NCI-H2227 treated with DMSO at 0.1 percent for 48 hours (cell line): ENCODE measurements around the gene ZNF723.
"Not testable (repeated sequence)": the region's sequence is repeated elsewhere in the genome, so short reads cannot be mapped to it uniquely, and the experiment has no call there.

Experiments used
- DNase-seq: peaks from one replicate; lab custom pipeline; 2025; lab: John Stamatoyannopoulos, UW

Gene ZNF723

DNA sequence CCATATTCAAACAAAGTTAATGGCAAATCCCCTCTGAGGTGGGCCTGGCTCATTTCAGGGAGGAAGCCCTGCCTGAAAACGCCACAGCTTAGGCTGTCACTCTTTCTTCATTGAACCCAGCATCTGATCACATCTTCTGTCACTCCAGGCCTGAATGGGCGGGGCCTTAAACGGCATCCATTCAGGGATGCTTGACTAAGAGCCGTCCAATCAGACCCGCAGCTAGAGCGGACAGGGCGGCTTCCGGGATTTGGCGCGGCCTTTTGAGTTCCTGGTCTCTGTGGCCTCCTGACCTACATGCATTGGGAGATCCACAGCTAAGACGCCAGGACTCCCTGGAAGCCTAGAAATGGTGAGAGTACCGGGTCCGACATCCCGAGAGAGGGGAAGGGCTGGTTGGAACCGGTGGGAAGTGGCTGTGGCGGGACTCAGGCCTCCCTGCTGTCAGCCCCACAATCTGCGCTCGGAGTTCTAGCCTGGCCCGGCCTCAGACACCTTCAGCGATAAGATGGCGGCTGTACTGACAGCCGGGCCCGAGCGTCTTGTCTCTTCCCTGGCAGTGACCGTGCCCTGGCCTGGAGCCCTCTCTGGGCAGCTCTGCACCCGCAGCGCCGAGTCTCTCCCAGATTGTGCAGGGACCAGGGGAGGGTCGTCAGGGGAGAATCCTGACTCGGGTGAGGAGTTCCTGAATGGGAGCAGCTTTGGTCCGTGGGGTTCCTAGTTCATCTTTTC is at the start of gene ZNF723:
ZNF723 (plus strand) TSS at position 261 of the 732 bp plus-strand sequence; CDS start at position 350, 89 bp downstream.
- DNase-seq: no peak

DNA sequence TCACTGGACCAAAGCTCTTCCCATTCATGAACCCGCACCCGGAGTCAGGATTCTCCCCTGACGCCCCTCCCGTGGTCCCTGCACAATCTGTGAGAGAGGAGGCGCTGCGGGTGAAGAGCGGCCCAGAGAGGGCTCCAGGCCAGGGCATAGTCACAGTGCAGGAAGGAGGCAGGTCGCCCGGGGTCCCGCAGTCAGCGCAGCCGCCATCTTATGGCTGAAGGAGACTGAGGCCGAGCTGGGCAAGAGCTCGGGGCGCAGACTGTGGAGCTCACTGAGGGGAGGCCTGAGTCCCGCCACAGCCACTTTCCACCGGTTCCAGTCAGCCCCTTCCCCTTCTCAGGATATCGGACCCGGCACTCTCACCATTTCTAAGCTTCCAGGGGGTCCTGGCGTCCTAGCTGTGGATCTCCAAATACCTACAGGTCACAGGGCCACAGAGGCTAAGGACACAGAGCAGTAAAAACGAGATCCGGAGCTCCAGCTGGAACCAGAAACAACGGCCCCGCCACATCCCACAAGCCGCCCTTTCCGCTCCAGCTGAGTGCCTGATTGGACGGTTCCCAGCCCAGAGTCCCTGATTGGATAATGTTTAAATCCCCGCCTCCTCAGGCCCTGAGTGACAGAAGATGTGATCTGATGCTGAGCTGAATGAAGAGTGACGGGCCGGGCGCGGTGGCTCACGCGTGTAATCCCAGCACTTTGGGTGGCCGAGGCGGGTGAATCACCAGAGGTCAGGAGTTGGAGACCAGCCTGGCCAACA is 48.3 kb upstream of the ZNF723 start, which contains the start of gene ZNF99:
ZNF99 (minus strand) TSS at position 501 of the 760 bp plus-strand sequence; CDS start at position 366, 135 bp downstream.
- peak; percentile 13 for DNase-seq

DNA sequence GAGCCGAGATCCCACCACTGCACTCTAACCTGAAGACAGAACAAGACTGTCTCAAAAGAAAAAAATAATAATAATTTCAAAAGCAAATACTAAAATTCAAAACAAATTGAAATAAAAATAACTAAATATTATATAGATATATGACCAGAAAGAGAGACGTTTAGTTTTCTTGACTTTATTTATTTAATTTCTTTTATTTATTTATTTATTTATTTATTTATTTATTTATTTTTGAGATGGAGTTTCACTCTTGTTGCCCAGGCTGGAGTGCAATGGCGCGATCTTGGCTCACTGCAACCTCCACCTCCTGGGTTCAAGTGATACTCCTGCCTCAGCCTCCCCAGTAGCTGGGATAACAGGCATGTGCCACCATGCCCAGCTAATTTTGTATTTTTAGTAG is 39.2 kb upstream of the ZNF723 start:
- DNase-seq: not testable (repeated sequence)

DNA sequence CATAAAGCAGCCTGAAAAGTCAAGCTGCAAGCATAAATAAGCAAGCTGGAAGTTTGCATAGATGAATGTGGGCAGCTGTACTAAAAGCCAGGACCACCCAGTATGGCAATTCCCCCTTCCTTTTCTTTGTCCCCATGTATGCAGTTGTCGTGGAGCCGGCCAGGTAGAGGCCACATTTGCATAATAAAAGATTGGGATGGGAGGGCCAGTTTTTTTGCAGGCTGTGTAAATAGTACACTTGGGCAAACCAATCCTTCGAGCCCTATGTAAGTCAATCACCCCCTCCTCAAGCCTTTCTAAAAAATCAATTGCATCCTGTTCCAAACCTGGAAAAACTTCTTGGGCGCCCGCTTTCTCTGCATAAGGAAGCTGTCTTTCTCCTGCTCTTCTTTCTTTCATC is 35.1 kb upstream of the ZNF723 start:
- no peak for DNase-seq

DNA sequence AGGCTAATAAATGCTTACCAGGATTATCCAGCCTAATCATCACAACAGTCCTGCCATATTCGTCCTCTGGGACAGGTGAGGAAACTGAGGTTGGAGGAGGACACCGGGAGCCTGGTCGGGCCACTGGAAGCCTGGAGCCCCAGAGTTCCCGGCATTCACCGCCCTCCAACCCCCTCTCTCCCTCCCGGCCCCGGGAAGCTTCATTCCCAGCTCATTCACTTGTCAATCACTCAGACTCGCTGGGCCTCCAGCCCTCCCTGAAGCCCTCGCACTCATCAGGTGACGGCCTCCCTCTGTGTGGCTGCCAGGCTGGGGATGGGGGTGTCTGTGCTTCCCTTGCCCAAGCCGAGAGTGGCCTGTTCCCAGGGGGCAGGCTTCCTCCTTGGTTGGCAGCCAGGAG is 25.7 kb upstream of the ZNF723 start:
- DNase-seq: no peak

DNA sequence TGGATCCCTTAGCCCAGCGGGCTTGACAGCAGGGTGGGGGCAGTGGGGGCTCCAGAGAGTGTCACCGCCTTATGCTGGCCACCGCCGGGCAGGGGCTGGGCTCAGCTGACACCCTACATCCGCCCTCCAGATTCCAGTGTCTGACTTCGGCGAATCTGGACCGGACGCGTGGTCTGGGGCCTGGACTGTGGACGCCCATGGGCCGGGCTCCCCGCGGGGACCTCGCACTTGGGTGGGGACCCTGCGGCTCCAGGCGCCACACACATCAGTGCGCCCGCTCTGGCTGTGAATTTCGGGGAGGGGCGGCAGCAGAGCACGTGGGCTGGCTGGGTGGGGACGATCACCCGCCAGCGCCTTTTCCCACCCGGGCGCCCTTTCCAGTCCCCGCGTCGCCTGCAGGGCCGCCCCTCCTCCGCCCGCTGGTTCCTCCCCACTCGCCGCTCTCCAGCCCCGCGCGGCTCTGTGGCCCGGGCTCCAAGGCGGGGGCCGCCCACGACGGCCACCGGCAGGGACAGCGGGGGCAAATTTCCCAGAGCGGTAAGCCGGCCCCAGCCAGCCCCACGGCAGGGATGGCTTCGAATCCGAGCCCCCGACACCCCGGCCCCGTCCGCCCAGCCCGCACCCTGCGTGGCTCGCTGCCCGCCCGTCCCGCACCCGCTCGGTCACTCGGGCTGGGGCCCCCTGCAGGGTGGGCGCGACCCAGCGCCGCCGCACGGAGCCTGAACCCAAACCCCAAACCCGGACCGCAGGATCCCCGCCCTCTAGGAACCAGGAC is 24.8 kb upstream of the ZNF723 start:
- DNase-seq: no peak

DNA sequence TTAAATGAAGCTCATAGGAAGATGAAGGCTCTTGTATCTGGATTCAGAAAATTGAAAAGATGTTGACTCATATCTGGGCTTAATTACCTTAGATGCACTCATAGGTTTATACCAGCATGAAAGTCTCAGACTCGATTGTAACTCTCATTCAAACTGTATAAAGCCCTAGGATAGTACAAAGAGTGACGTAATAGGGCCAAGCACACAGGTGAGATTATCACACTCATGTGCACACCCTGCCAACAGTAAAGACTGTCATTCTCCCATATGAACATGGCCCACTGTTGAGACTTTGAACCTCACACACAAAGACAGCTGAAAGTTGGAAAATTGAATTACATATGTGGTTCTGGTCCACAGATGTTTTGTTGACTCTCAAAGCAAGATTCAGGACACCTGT is 18.0 kb upstream of the ZNF723 start:
- no peak for DNase-seq

DNA sequence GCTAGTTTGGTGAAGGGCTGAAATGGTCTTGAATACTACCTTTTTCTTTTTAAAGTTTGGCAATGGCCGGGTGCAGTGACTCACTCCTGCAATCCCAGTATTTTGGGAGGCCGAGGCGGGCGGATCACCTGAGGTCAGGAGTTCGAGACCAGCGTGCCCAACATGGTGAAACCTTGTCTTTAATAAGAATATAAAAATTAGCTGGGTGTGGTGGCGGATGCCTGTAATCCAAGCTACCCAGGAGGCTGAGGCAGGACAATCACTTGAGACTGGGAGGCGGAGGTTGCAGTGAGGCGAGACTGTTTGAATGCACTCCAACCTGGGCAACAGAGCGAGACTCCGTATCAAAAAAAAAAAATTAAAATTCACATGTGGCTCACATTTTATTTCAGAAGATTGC is 880 bp upstream of the ZNF723 start:
- no peak for DNase-seq

DNA sequence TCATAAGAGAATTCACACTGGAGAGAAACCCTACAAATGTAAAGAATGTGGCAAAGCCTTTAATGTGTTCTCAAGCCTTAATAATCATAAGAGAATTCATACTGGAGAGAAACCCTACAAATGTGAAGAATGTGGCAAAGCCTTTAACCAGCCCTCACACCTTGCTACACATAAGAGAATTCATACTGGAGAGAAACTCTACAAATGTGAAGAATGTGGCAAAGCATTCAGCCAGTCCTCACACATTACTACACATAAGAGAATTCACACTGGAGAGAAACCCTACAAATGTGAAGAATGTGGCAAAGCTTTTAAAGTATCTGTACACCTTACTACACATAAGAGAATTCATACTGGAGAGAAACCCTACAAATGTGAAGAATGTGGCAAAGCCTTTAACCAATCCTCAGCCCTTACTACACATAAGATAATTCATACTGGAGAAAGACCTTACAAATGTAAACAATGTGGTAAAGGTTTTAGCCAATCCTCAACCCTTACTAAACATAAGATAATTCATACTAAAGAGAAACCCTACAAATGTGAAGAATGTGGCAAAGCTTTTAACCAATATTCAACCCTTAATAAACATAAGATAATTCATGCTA is 25.7 kb downstream of the ZNF723 start:
- not testable (repeated sequence) for DNase-seq

DNA sequence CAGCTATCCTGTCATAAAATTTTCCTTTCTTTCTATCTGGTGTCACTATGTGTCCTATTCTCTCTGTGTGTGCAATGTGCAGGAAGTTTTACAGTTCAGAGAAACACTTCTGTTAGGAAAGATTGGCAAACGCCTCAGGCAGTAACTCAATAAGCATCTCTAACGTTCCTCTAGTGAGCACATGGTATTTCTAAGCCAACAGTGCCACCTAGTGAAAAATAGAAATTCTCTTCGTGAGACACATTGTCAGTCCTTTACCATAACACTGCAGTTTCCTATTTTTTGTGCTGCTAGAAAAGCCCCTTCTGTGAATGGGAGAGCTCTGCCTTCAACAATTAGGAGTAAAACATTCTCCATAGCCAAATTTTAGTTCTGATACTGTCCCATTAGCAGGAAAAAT is 50.7 kb downstream of the ZNF723 start:
- no peak for DNase-seq

DNA sequence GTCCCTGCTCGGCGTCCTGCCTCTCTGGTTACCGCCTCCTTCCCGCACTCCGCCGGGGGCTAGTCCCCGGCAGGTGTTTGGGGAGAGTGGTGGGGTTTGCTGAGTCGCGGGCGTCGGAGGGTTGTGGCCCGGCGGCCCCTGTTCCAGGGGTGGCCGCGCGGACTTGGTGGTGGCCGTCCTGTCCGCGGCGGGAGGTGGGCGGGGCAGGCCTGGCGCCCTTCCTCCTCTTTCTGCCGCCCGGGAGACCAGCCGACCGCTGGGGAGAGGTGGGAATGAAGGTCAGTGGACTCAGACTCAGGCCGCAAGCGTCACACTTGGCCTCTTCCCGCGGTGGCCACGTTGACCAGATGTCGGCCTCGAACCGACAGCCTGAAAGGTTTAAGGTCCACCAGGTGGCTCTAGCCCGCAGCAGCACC is 61.8 kb downstream of the ZNF723 start:
- DNase-seq: no peak

DNA sequence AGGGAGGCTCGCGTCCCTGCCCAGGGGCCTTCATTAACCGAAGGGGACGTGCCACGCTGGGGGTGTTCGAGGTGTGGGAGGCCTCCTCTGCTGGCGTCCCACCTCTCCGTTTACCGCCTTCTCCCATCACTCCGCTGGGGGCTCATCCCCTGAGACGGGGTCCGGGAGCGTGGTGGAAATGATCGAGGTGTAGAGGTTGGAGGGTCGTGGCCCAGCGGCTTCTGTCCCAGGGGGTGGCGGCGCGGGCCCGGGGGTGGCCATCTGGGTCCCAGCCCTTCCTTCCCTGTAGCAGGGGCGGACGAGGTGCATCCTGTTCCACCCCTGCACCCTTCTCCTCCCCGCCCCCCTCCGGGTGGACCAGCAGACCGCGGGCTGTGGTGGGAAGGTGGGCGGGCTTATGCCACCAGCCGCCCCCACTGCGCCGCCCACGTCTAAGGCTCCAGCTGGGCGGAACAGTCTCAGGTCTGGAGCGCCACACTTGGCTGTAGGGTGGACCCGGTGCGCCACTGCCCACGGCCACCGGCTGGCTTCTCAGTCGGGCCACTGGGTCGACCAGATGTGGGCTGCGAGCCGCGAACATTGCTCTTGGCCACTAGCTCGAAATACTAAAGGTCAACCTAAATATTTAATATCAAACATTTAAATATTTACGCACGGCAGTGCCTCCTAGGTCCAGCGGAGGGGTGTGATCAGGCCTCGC is 69.5 kb downstream of the ZNF723 start:
- no peak for DNase-seq
